Measurements from ENCODE around the gene WDR62. TPM values are rescaled to one million over a fixed set of nuclear protein-coding genes. Genes with fewer than 3 reads are reported as not detected.
A peak's percentile ranks its signal among the peaks of the same experiment; 100 is the strongest.

Gene WDR62
- total RNA-seq, 1 experiment from 2014 or later: 19.8 TPM

GRCh38 chr19:36140304-36141038, 85.8 kb downstream of the WDR62 start:
- DNase-seq (ENCODE audit: low read depth): peak; percentile 79

GRCh38 chr19:36141039-36141927, 86.6 kb downstream of the WDR62 start:
- peak; percentile 91 for DNase-seq (ENCODE audit: low read depth)

- no peak for DNase-seq (ENCODE audit: low read depth)
These were observed 87.3 kb downstream of the WDR62 start for GRCh38 chr19:36142046-36142445.

- DNase-seq (ENCODE audit: low read depth): no peak
These were observed 87.8 kb downstream of the WDR62 start for GRCh38 chr19:36142496-36142895.

- no peak for DNase-seq (ENCODE audit: low read depth)
These were observed 89.9 kb downstream of the WDR62 start for GRCh38 chr19:36144624-36145023.

- no peak for DNase-seq (ENCODE audit: low read depth)
These were observed 95.1 kb downstream of the WDR62 start for GRCh38 chr19:36149673-36150406.

GRCh38 chr19:36150586-36150985, 95.9 kb downstream of the WDR62 start:
- no peak for DNase-seq (ENCODE audit: low read depth)

GRCh38 chr19:36151144-36152018, 96.7 kb downstream of the WDR62 start:
- no peak for DNase-seq (ENCODE audit: low read depth)

GRCh38 chr19:36152019-36152351, 97.3 kb downstream of the WDR62 start:
- DNase-seq (ENCODE audit: low read depth): no peak

GRCh38 chr19:36152352-36153091, 97.8 kb downstream of the WDR62 start, which contains the start of gene COX7A1:
COX7A1 (minus strand) TSS chr19:36152447; CDS start chr19:36152407, 40 bp downstream.
- DNase-seq (ENCODE audit: low read depth): no peak

- DNase-seq (ENCODE audit: low read depth): no peak
These were observed 98.4 kb downstream of the WDR62 start for GRCh38 chr19:36153126-36153525.

Other genes with a start within 250 kb of the WDR62 start
- not detected in 2 replicates for gene PRODH2, start 242.1 kb upstream of the WDR62 start, total RNA-seq (2014; rRNA removed; shearing (Covaris generic))
- not detected in 2 replicates for gene NPHS1, start 202.4 kb upstream of the WDR62 start, total RNA-seq (2014; rRNA removed; shearing (Covaris generic))
- 0.34 and 0.60 TPM in 2 replicates for gene KIRREL2, start 198.0 kb upstream of the WDR62 start, total RNA-seq (2014; rRNA removed; shearing (Covaris generic))
- gene APLP1, start 186.3 kb upstream of the WDR62 start, total RNA-seq (2014; rRNA removed; shearing (Covaris generic)): 2.5 and 6.5 TPM in 2 replicates
- 8.5 and 33.9 TPM in 2 replicates for gene NFKBID, start 154.4 kb upstream of the WDR62 start, total RNA-seq (2014; rRNA removed; shearing (Covaris generic))
- not detected in 2 replicates for gene HCST, start 152.4 kb upstream of the WDR62 start, total RNA-seq (2014; rRNA removed; shearing (Covaris generic))
- gene TYROBP, start 146.6 kb upstream of the WDR62 start, total RNA-seq (2014; rRNA removed; shearing (Covaris generic)): not detected in 2 replicates
- 1.2 and 1.4 TPM in 2 replicates for gene LRFN3, start 118.5 kb upstream of the WDR62 start, total RNA-seq (2014; rRNA removed; shearing (Covaris generic))
- gene SDHAF1, start 59.7 kb upstream of the WDR62 start, total RNA-seq (2014; rRNA removed; shearing (Covaris generic)): 44.7 and 49.8 TPM in 2 replicates
- not detected in 2 replicates for gene SYNE4, start 46.1 kb upstream of the WDR62 start, total RNA-seq (2014; rRNA removed; shearing (Covaris generic))
- 15.4 and 32.2 TPM in 2 replicates for gene ALKBH6, start 40.7 kb upstream of the WDR62 start, total RNA-seq (2014; rRNA removed; shearing (Covaris generic))
- 0.69 and 1.0 TPM in 2 replicates for gene CLIP3, start 22.0 kb upstream of the WDR62 start, total RNA-seq (2014; rRNA removed; shearing (Covaris generic))
- 0.54 and 0.86 TPM in 2 replicates for gene THAP8, start 612 bp upstream of the WDR62 start, total RNA-seq (2014; rRNA removed; shearing (Covaris generic))
- gene OVOL3, start 56.2 kb downstream of the WDR62 start, total RNA-seq (2014; rRNA removed; shearing (Covaris generic)): not detected in 2 replicates
- gene POLR2I, start 60.0 kb downstream of the WDR62 start, total RNA-seq (2014; rRNA removed; shearing (Covaris generic)): 68.9 and 105 TPM in 2 replicates
- 354 and 373 TPM in 2 replicates for gene TBCB, start 60.6 kb downstream of the WDR62 start, total RNA-seq (2014; rRNA removed; shearing (Covaris generic))
- gene CAPNS1, start 85.2 kb downstream of the WDR62 start, total RNA-seq (2014; rRNA removed; shearing (Covaris generic)): 122 and 257 TPM in 2 replicates
- not detected in 2 replicates for gene COX7A1, start 97.5 kb downstream of the WDR62 start, total RNA-seq (2014; rRNA removed; shearing (Covaris generic))
- 2.3 and 3.2 TPM in 2 replicates for gene ZNF565, start 159.8 kb downstream of the WDR62 start, total RNA-seq (2014; rRNA removed; shearing (Covaris generic))
- gene ZNF146, start 160.2 kb downstream of the WDR62 start, total RNA-seq (2014; rRNA removed; shearing (Covaris generic)): 211 and 232 TPM in 2 replicates